Panc1 (cell line): Measurements from ENCODE around the gene CDC42EP5. TPM values are rescaled to one million over a fixed set of nuclear protein-coding genes. Genes with fewer than 3 reads are reported as not detected.

Experiments
- ATAC-seq: fragments of 200-7000 bp; cut with Tn5 transposase; 2 replicates; pipeline ENCODE4 v1.9.1; 2020; ENCODE audit warnings: mild to moderate bottlenecking, moderate library complexity
- BruUV-seq: library from RNA; stranded (reverse); fragments of 400-500 nt; replicated peaks from 2 replicates; lab custom pipeline; 2021; lab: Mats Ljungman, UMichigan
- CTCF ChIA-PET: fragments of 300-600 bp; sonication (Branson Sonifier 250); formaldehyde crosslinking; loops from one replicate; lab custom pipeline; 2022; ENCODE audit warnings: antibody characterized with exemption; lab: Charles Lee
- POLR2A ChIA-PET: fragments of 300-600 bp; sonication (Branson Sonifier 250); formaldehyde crosslinking; loops from one replicate; lab custom pipeline; 2022; ENCODE audit warnings: antibody characterized with exemption; lab: Charles Lee
- DNase-seq: peaks from one replicate; pipeline ENCODE4 v3.0.0-alpha.2; 2010; ENCODE audit warnings: low read depth, low spot score
- H3K27ac ChIP-seq: 2 replicates; pipeline ENCODE4 v1.5.1; 2011; ENCODE audit warnings: mild to moderate bottlenecking, low read length, inconsistent platforms
- H3K27me3 ChIP-seq: fragments of 200-500 bp; sonication (Bioruptor generic); 2 replicates; pipeline ENCODE4 v1.6.0; 2014; ENCODE audit warnings: low read length, inconsistent platforms; ENCODE audit not compliant: control insufficient read depth, insufficient read depth
- H3K36me3 ChIP-seq: fragments of 200-500 bp; sonication (Bioruptor generic); 2 replicates; pipeline ENCODE4 v1.5.1; 2014; ENCODE audit warnings: inconsistent platforms, mild to moderate bottlenecking, low read length, moderate library complexity; ENCODE audit not compliant: control insufficient read depth, insufficient read depth
- H3K4me1 ChIP-seq: 2 replicates; pipeline ENCODE4 v1.5.1; 2011; ENCODE audit warnings: inconsistent platforms, mild to moderate bottlenecking, low read length, moderate library complexity; ENCODE audit not compliant: control insufficient read depth, insufficient read depth
- H3K4me3 ChIP-seq, 2 experiments: 2 replicates each; pipeline ENCODE4 v1.5.1; 2011 to 2012; ENCODE audit warnings: low read depth in 2 of 2, low read length in 2 of 2, mild to moderate bottlenecking in 2 of 2, inconsistent platforms in 1 of 2, moderate library complexity in 1 of 2
- H3K9me3 ChIP-seq: fragments of 200-500 bp; sonication (Bioruptor generic); 2 replicates; pipeline ENCODE4 v1.5.1; 2014; ENCODE audit warnings: low read depth, mild to moderate bottlenecking, inconsistent platforms, low read length, moderate library complexity; ENCODE audit not compliant: control insufficient read depth, insufficient read depth
- CTCF ChIP-seq: fragments of 450-650 bp; IDR thresholded peaks from 2 replicates; pipeline ENCODE4 v1.5.1; 2017; ENCODE audit warnings: mild to moderate bottlenecking
- POLR2AphosphoS5 ChIP-seq: IDR thresholded peaks from 2 replicates; pipeline ENCODE4 v1.6.1; 2012; ENCODE audit warnings: mild to moderate bottlenecking, low read depth, low read length, moderate library complexity
- REST ChIP-seq, 2 experiments: IDR thresholded peaks; 2 replicates each; pipeline ENCODE4 v1.6.1; 2011 to 2012; ENCODE audit warnings: low read depth in 2 of 2, control low read depth in 1 of 2, low read length in 1 of 2, mild to moderate bottlenecking in 1 of 2, moderate library complexity in 1 of 2; ENCODE audit not compliant: insufficient read depth in 1 of 2
- SIN3A ChIP-seq: IDR thresholded peaks from 2 replicates; pipeline ENCODE4 v1.6.1; 2012; ENCODE audit warnings: low read depth, mild to moderate bottlenecking, low read length, moderate library complexity, borderline replicate concordance; ENCODE audit not compliant: insufficient read depth
- TCF7L2 ChIP-seq: IDR thresholded peaks from 2 replicates; pipeline ENCODE4 v1.6.1; 2011; ENCODE audit warnings: mild to moderate bottlenecking, low read depth, low read length, inconsistent platforms
- in situ Hi-C: cut with HindIII; loops from 2 replicates; pipeline ENCODE4 v1.10.0; 2016; ENCODE audit warnings: low sequenced_read_pairs, low pct_unique_long_range_greater_than_20kb
- intact Hi-C: fragments of 100-400 bp; cut with micrococcal nuclease; formaldehyde crosslinking; loops from one replicate; pipeline ENCODE4 v1.10.0; 2022; ENCODE audit not compliant: unreplicated experiment
- total RNA-seq: library from RNA; stranded (reverse); gene quantifications from one replicate; pipeline ENCODE4 v1.2.1, GENCODE V29; 2021; ENCODE audit not compliant: unreplicated experiment

Gene CDC42EP5
- total RNA-seq, 1 experiment from 2014 or later: 7.1 TPM

GRCh38 chr19:54473892-54474372, 836 bp upstream of the CDC42EP5 start:
- Histone ChIP-seq H3K4me1 (peaks cover 15% of the 10 kb centered on the region), H3K4me3 (no peak overlapping the region), H3K9me3 (no peaks in the 10 kb centered on the region), H3K36me3 (no peaks in the 10 kb centered on the region), H3K27me3 (no peaks in the 10 kb centered on the region), H3K27ac (no peak overlapping the region)
- DNase-seq: no peak
- no TSS peak for BruUV-seq
- CTCF ChIA-PET: interaction anchor here (0.6 to 1.0 kb wide), 2 partner anchors 200 to 284 kb away, joined by 3 read pairs; partner anchors contain the start of gene MBOAT7
- in situ Hi-C loops: no loop called here
- no peak for ATAC-seq
- intact Hi-C loops: no loop called here
- POLR2A ChIA-PET: no interaction called here
- TF ChIP-seq POLR2AphosphoS5 (no peak), TCF7L2 (no peak), CTCF (no peak), REST (IDR thresholded peaks at IDR 0.05; ENCODE audit: insufficient read depth in 1 of 2, low read depth in 2 of 2, low read length in 1 of 2) (no peak), SIN3A (no peak)

- ATAC-seq: peak; percentile 69
- ChIA-PET CTCF (no interaction called here), POLR2A (interaction anchor here (0.6 kb wide), 2 partner anchors 9 to 418 kb away, joined by 6 to 16 read pairs; no protein-coding TSS in a partner anchor)
- Histone ChIP-seq H3K4me1 (peaks cover 15% of the 10 kb centered on the region), H3K27ac (peak overlapping the region; percentile 48; the same call in 1 of the 2 replicates), H3K4me3 (peak overlapping the region; percentile 37 to 59), H3K36me3 (no peaks in the 10 kb centered on the region), H3K27me3 (no peaks in the 10 kb centered on the region), H3K9me3 (no peaks in the 10 kb centered on the region)
- in situ Hi-C loops (no loop called here), intact Hi-C loops (no loop called here)
- BruUV-seq: no TSS peak
- DNase-seq: no peak
- TF ChIP-seq POLR2AphosphoS5 (no peak), TCF7L2 (no peak)
These were observed 1.9 kb downstream of the CDC42EP5 start for GRCh38 chr19:54470991-54471782.
